Measurements from ENCODE around the gene SHE. TPM values are rescaled to one million over a fixed set of nuclear protein-coding genes. Genes with fewer than 3 reads are reported as not detected.

Gene SHE
- total RNA-seq, 1 experiment from 2014 or later, result 0.79 TPM

DNA sequence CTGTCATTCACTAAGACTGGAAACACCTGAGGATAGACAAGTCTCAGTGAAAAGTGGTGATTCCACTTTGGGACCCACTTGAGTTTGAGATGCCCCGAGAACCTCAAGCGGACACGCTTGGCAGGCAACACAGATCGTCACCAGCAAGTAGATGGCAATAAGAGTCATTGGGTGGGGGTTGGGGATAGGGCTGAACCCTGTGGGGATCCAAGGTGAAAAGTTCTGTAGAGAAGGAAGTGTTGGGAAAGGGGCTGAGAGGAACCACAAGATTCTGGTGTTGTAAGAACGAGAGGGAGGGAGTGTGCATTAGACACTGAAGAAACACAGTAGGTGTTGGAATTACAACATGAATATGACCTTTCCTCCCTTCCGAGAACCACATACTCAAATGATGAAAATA is 45.6 kb downstream of the SHE start (continued):
- TF ChIP-seq GTF2I (CRISPR knock-in tag; conservative IDR thresholded peaks at IDR 0.05), result no peak
- TF ChIP-seq, protein P1, sequence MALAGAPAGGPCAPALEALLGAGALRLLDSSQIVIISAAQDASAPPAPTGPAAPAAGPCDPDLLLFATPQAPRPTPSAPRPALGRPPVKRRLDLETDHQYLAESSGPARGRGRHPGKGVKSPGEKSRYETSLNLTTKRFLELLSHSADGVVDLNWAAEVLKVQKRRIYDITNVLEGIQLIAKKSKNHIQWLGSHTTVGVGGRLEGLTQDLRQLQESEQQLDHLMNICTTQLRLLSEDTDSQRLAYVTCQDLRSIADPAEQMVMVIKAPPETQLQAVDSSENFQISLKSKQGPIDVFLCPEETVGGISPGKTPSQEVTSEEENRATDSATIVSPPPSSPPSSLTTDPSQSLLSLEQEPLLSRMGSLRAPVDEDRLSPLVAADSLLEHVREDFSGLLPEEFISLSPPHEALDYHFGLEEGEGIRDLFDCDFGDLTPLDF (CRISPR knock-in tag; IDR thresholded peaks at IDR 0.05), result no peak

DNA sequence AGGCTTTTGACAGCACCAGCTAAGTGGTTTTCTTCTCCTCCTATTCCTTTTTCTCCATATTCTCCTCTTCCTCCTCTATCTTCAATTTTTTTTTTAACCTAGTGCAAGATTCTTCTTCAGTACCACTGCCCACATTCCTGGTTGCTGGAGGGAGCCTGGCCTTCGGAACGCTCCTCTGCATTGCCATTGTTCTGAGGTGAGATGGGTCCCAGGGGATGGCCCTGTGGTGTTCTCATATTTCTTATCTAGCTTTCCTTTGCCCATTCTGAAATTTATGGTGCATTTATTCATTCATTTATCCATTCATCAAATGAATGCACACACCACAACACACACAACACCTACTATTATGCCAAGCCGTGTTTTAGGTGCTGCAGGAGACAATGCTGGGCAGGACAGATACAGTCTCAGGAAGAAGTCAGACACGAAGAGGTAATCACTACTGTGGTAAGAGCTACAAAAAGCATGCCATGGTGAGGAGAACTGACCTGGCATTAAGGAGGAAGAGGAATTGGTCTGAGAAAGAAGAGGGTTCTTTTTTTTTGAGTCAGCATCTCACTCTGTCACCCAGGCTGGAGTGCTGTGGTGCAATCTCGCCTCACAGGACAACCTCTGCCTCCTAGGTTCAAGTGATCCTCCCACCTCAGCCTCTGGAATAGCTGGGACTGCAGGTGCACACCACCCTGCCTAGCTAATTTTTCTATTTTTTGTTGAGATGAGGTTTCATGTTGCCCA is 47.7 kb downstream of the SHE start:
- no peak overlapping the region for H3K27ac Mint-ChIP-seq
- H3K4me1 Mint-ChIP-seq, result no peaks in the 10 kb centered on the region
- no peak for ATAC-seq
- H3K9me3 Mint-ChIP-seq, result no peaks in the 10 kb centered on the region
- TF ChIP-seq, protein P2, sequence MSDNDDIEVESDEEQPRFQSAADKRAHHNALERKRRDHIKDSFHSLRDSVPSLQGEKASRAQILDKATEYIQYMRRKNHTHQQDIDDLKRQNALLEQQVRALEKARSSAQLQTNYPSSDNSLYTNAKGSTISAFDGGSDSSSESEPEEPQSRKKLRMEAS (CRISPR knock-in tag; IDR thresholded peaks at IDR 0.05), result no peak
- TF ChIP-seq ZNF219 (CRISPR knock-in tag; IDR thresholded peaks at IDR 0.05; ENCODE audit: borderline replicate concordance) (no peak), SOX15 (CRISPR knock-in tag; IDR thresholded peaks at IDR 0.05) (no peak), NFE2L1 (CRISPR knock-in tag; IDR thresholded peaks at IDR 0.05) (no peak), ZNF121 (CRISPR knock-in tag; IDR thresholded peaks at IDR 0.05) (no peak), FOXP1 (CRISPR knock-in tag; IDR thresholded peaks at IDR 0.05; ENCODE audit: borderline replicate concordance) (no peak), PRRX2 (CRISPR knock-in tag; IDR thresholded peaks at IDR 0.05) (no peak), NR2C2 (CRISPR knock-in tag; IDR thresholded peaks at IDR 0.05) (no peak), ZBTB21 (CRISPR knock-in tag; IDR thresholded peaks at IDR 0.05; ENCODE audit: borderline replicate concordance) (no peak), NR1H2 (CRISPR knock-in tag; IDR thresholded peaks at IDR 0.05) (no peak), TCF7 (CRISPR knock-in tag; IDR thresholded peaks at IDR 0.05; ENCODE audit: low read depth) (no peak)
- TF ChIP-seq, protein P3, sequence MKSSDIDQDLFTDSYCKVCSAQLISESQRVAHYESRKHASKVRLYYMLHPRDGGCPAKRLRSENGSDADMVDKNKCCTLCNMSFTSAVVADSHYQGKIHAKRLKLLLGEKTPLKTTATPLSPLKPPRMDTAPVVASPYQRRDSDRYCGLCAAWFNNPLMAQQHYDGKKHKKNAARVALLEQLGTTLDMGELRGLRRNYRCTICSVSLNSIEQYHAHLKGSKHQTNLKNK (CRISPR knock-in tag; IDR thresholded peaks at IDR 0.05), result no peak
- TF ChIP-seq, protein P4, sequence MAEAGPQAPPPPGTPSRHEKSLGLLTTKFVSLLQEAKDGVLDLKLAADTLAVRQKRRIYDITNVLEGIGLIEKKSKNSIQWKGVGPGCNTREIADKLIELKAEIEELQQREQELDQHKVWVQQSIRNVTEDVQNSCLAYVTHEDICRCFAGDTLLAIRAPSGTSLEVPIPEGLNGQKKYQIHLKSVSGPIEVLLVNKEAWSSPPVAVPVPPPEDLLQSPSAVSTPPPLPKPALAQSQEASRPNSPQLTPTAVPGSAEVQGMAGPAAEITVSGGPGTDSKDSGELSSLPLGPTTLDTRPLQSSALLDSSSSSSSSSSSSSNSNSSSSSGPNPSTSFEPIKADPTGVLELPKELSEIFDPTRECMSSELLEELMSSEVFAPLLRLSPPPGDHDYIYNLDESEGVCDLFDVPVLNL (CRISPR knock-in tag; IDR thresholded peaks at IDR 0.05; ENCODE audit: borderline replicate concordance, low read depth), result no peak
- TF ChIP-seq, protein P5, sequence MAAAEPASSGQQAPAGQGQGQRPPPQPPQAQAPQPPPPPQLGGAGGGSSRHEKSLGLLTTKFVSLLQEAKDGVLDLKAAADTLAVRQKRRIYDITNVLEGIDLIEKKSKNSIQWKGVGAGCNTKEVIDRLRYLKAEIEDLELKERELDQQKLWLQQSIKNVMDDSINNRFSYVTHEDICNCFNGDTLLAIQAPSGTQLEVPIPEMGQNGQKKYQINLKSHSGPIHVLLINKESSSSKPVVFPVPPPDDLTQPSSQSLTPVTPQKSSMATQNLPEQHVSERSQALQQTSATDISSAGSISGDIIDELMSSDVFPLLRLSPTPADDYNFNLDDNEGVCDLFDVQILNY (CRISPR knock-in tag; IDR thresholded peaks at IDR 0.05), result no peak
- TF ChIP-seq, protein P6, sequence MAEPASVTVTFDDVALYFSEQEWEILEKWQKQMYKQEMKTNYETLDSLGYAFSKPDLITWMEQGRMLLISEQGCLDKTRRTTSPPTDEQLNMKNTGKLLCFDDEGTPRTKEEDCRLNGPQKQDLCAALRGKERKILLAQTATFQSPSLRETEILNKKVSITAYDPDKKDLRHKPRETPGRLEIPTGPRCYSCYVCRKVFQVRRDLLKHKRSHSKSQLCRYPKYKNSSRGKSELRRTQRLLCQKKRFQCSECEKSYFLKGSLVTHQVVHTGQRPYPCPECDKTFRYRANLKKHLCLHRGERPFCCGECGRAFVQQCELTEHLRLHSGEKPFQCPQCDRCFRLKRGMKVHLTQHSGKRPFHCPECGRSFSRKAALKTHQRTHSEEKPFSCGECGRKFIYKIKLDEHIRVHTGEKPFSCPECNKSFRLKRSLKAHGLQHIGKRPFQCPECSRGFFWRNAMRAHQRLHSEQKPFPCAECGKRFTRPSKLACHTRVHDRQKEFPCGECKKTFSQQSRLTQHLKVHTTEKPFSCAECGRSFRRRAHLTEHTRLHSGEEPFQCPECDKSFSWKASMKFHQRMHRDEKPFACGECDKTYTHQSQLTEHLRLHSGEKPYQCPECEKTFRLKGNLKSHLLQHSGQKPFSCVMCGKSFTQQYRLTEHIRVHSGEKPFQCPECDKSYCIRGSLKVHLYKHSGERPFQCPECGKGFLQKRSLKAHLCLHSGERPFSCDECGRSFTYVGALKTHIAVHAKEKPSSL (CRISPR knock-in tag; conservative IDR thresholded peaks at IDR 0.05), result no peak
- POLR2A ChIA-PET, result no interaction called here
- H3K4me3 Mint-ChIP-seq, result no peak overlapping the region
- no peaks in the 10 kb centered on the region; the same call in 1 of the 2 replicates for H3K27me3 Mint-ChIP-seq (ENCODE audit: low read depth)
- no peak for DNase-seq (ENCODE audit: low spot score)
- no peaks in the 10 kb centered on the region for H3K36me3 Mint-ChIP-seq
- CTCF ChIA-PET, result interaction anchor here (0.7 to 1.5 kb wide), 3 partner anchors 25 to 120 kb away, joined by 3 read pairs; no protein-coding TSS in a partner anchor
